Uterus (tissue), 2 donors: ENCODE results near the gene SERGEF.

ENCODE experiments used
- CTCF ChIP-seq, 4 experiments: fragments of 200-600 bp in 2 of 4; fragments of 450-650 bp in 2 of 4; sonication (generic) in 2 of 4; IDR thresholded peaks; one replicate each; pipeline ENCODE4 v1.5.1; 2016 to 2019; ENCODE audit warnings: antibody characterized with exemption in 4 of 4, mild to moderate bottlenecking in 2 of 4, moderate library complexity in 1 of 4
- POLR2A ChIP-seq, 2 donors: fragments of 450-650 bp; IDR thresholded peaks; one replicate each; pipeline ENCODE4 v1.6.1; 2016; ENCODE audit warnings: antibody characterized with exemption in 2 of 2, mild to moderate bottlenecking in 1 of 2, moderate library complexity in 1 of 2

GRCh38 chr11:17831883-17832282, 181.0 kb downstream of the SERGEF start:
- TF ChIP-seq POLR2A (IDR thresholded peaks at IDR 0.05) (no peak), CTCF (IDR thresholded peaks at IDR 0.05) (no peak)
